IgD-negative memory B cell (primary cell): ENCODE data around the gene ARNT2. TPM values are rescaled to one million over a fixed set of nuclear protein-coding genes. Genes with fewer than 3 reads are reported as not detected.

Experiments used
- H3K27ac Mint-ChIP-seq, 3 donors: one replicate each; pipeline ENCODE4 v1.8.0; 2020 to 2022; ENCODE audit warnings: mild to moderate bottlenecking in 3 of 3, mixed read lengths in 3 of 3, moderate library complexity in 1 of 3
- H3K27me3 Mint-ChIP-seq: one replicate; pipeline ENCODE4 v1.8.0; 2021; ENCODE audit warnings: mixed read lengths
- H3K36me3 Mint-ChIP-seq: one replicate; pipeline ENCODE4 v1.8.0; 2020; ENCODE audit warnings: mild to moderate bottlenecking, mixed read lengths
- H3K4me1 Mint-ChIP-seq, 3 donors: one replicate each; pipeline ENCODE4 v1.8.0; 2020 to 2022; ENCODE audit warnings: mixed read lengths in 3 of 3, mild to moderate bottlenecking in 1 of 3
- H3K4me3 Mint-ChIP-seq, 4 donors: one replicate each; pipeline ENCODE4 v1.8.0; 2020 to 2022; ENCODE audit warnings: mild to moderate bottlenecking in 4 of 4, mixed read lengths in 4 of 4, moderate library complexity in 3 of 4
- H3K9me3 Mint-ChIP-seq, 3 donors: one replicate each; pipeline ENCODE4 v1.8.0; 2020 to 2021; ENCODE audit warnings: mixed read lengths in 3 of 3, mild to moderate bottlenecking in 1 of 3
- polyA plus RNA-seq: library from polyadenylated mRNA; unstranded; fragments of 300-500 nt; fragmentation: Illumina TruSeq; gene quantifications from one replicate; pipeline ENCODE4 v1.2.3, GENCODE V29; 2021

ARNT2 gene
- polyA plus RNA-seq, 1 donor from 2014 or later, result not detected

GRCh38 chr15:80533790-80534333, 129.7 kb downstream of the ARNT2 start:
- no peak overlapping the region for H3K4me3 Mint-ChIP-seq
- H3K36me3 Mint-ChIP-seq, result no peaks in the 10 kb centered on the region
- H3K27ac Mint-ChIP-seq, result no peak overlapping the region
- peaks cover 3% of the 10 kb centered on the region for H3K27me3 Mint-ChIP-seq
- peaks cover 5 to 9% (median 8%) of the 10 kb centered on the region in 3 donors for H3K9me3 Mint-ChIP-seq
- no peaks in the 10 kb centered on the region for H3K4me1 Mint-ChIP-seq

- Mint-ChIP-seq H3K36me3 (no peaks in the 10 kb centered on the region), H3K9me3 (peaks cover 5 to 9% (median 8%) of the 10 kb centered on the region in 3 donors), H3K4me1 (no peaks in the 10 kb centered on the region), H3K4me3 (no peak overlapping the region), H3K27ac (no peak overlapping the region), H3K27me3 (no peaks in the 10 kb centered on the region)
Observed at GRCh38 chr15:80536231-80536630, 132.0 kb downstream of the ARNT2 start.

GRCh38 chr15:80536716-80537115, 132.5 kb downstream of the ARNT2 start:
- Mint-ChIP-seq H3K27ac (no peak overlapping the region), H3K4me3 (no peak overlapping the region), H3K36me3 (no peaks in the 10 kb centered on the region), H3K27me3 (peaks cover 3% of the 10 kb centered on the region), H3K4me1 (no peaks in the 10 kb centered on the region), H3K9me3 (peaks cover 5 to 9% (median 8%) of the 10 kb centered on the region in 3 donors)

- H3K4me3 Mint-ChIP-seq, result no peak overlapping the region
- H3K27me3 Mint-ChIP-seq, result peaks cover 13% of the 10 kb centered on the region
- no peaks in the 10 kb centered on the region for H3K4me1 Mint-ChIP-seq
- H3K36me3 Mint-ChIP-seq, result no peaks in the 10 kb centered on the region
- no peak overlapping the region for H3K27ac Mint-ChIP-seq
- H3K9me3 Mint-ChIP-seq, result no peaks in the 10 kb centered on the region
Observed at GRCh38 chr15:80545078-80545477, 140.9 kb downstream of the ARNT2 start.

- H3K36me3 Mint-ChIP-seq, result no peaks in the 10 kb centered on the region
- H3K27me3 Mint-ChIP-seq, result peaks cover 10% of the 10 kb centered on the region
- H3K9me3 Mint-ChIP-seq, result no peaks in the 10 kb centered on the region
- peaks cover 0 to 2% (median 0%) of the 10 kb centered on the region in 3 donors for H3K4me1 Mint-ChIP-seq
- no peak overlapping the region for H3K4me3 Mint-ChIP-seq
- H3K27ac Mint-ChIP-seq, result no peak overlapping the region
Observed at GRCh38 chr15:80547264-80547663, 143.1 kb downstream of the ARNT2 start.

- Mint-ChIP-seq H3K36me3 (no peaks in the 10 kb centered on the region), H3K4me1 (peaks cover 0 to 2% (median 0%) of the 10 kb centered on the region in 3 donors), H3K9me3 (no peaks in the 10 kb centered on the region), H3K27ac (no peak overlapping the region), H3K4me3 (no peak overlapping the region), H3K27me3 (peaks cover 10% of the 10 kb centered on the region)
Observed at GRCh38 chr15:80549191-80549590, 145.0 kb downstream of the ARNT2 start.

GRCh38 chr15:80549654-80550053, 145.5 kb downstream of the ARNT2 start:
- no peaks in the 10 kb centered on the region for H3K9me3 Mint-ChIP-seq
- no peak overlapping the region for H3K27ac Mint-ChIP-seq
- no peaks in the 10 kb centered on the region for H3K36me3 Mint-ChIP-seq
- peaks cover 10% of the 10 kb centered on the region for H3K27me3 Mint-ChIP-seq
- H3K4me1 Mint-ChIP-seq, result peaks cover 0 to 2% (median 0%) of the 10 kb centered on the region in 3 donors
- H3K4me3 Mint-ChIP-seq, result no peak overlapping the region

- Mint-ChIP-seq H3K9me3 (no peaks in the 10 kb centered on the region), H3K4me1 (peaks cover 0 to 2% (median 0%) of the 10 kb centered on the region in 3 donors), H3K27me3 (peaks cover 8% of the 10 kb centered on the region), H3K27ac (no peak overlapping the region), H3K36me3 (no peaks in the 10 kb centered on the region), H3K4me3 (no peak overlapping the region)
Observed at GRCh38 chr15:80550219-80550907, 146.2 kb downstream of the ARNT2 start.

- H3K27ac Mint-ChIP-seq, result no peak overlapping the region
- peaks cover 0 to 2% (median 0%) of the 10 kb centered on the region in 3 donors for H3K4me1 Mint-ChIP-seq
- H3K4me3 Mint-ChIP-seq, result no peak overlapping the region
- H3K36me3 Mint-ChIP-seq, result no peaks in the 10 kb centered on the region
- H3K9me3 Mint-ChIP-seq, result no peaks in the 10 kb centered on the region
- H3K27me3 Mint-ChIP-seq, result peaks cover 6% of the 10 kb centered on the region
Observed at GRCh38 chr15:80550908-80551260, 146.7 kb downstream of the ARNT2 start.

- Mint-ChIP-seq H3K4me3 (no peak overlapping the region), H3K27me3 (peaks cover 2% of the 10 kb centered on the region), H3K9me3 (no peaks in the 10 kb centered on the region), H3K4me1 (peaks cover 0 to 2% (median 0%) of the 10 kb centered on the region in 3 donors), H3K27ac (no peak overlapping the region), H3K36me3 (peaks cover 1% of the 10 kb centered on the region)
Observed at GRCh38 chr15:80551348-80551747, 147.2 kb downstream of the ARNT2 start.

GRCh38 chr15:80554560-80554959, 150.4 kb downstream of the ARNT2 start:
- peaks cover 1% of the 10 kb centered on the region for H3K36me3 Mint-ChIP-seq
- H3K9me3 Mint-ChIP-seq, result no peaks in the 10 kb centered on the region
- H3K27ac Mint-ChIP-seq, result no peak overlapping the region
- peaks cover 0 to 2% (median 0%) of the 10 kb centered on the region in 3 donors for H3K4me1 Mint-ChIP-seq
- H3K27me3 Mint-ChIP-seq, result no peaks in the 10 kb centered on the region
- H3K4me3 Mint-ChIP-seq, result no peak overlapping the region

GRCh38 chr15:80556694-80557367, 152.6 kb downstream of the ARNT2 start:
- no peak overlapping the region for H3K27ac Mint-ChIP-seq
- no peaks in the 10 kb centered on the region for H3K4me1 Mint-ChIP-seq
- peaks cover 1% of the 10 kb centered on the region for H3K36me3 Mint-ChIP-seq
- no peak overlapping the region for H3K4me3 Mint-ChIP-seq
- no peaks in the 10 kb centered on the region for H3K27me3 Mint-ChIP-seq
- no peaks in the 10 kb centered on the region for H3K9me3 Mint-ChIP-seq

- Mint-ChIP-seq H3K27ac (no peak overlapping the region), H3K9me3 (no peaks in the 10 kb centered on the region), H3K36me3 (peaks cover 1% of the 10 kb centered on the region), H3K4me1 (no peaks in the 10 kb centered on the region), H3K27me3 (no peaks in the 10 kb centered on the region), H3K4me3 (no peak overlapping the region)
Observed at GRCh38 chr15:80557441-80558234, 153.5 kb downstream of the ARNT2 start.

GRCh38 chr15:80558631-80559319, 154.6 kb downstream of the ARNT2 start:
- peaks cover 1% of the 10 kb centered on the region for H3K36me3 Mint-ChIP-seq
- H3K27me3 Mint-ChIP-seq, result peaks cover under 1% of the 10 kb centered on the region
- H3K9me3 Mint-ChIP-seq, result no peaks in the 10 kb centered on the region
- H3K4me1 Mint-ChIP-seq, result no peaks in the 10 kb centered on the region
- H3K4me3 Mint-ChIP-seq, result no peak overlapping the region
- H3K27ac Mint-ChIP-seq, result no peak overlapping the region

GRCh38 chr15:80559320-80559693, 155.1 kb downstream of the ARNT2 start:
- peaks cover 3% of the 10 kb centered on the region for H3K27me3 Mint-ChIP-seq
- no peaks in the 10 kb centered on the region for H3K9me3 Mint-ChIP-seq
- no peak overlapping the region for H3K27ac Mint-ChIP-seq
- H3K4me1 Mint-ChIP-seq, result no peaks in the 10 kb centered on the region
- H3K4me3 Mint-ChIP-seq, result peak overlapping the region in 1 of 4 donors; percentile 1
- peaks cover 1% of the 10 kb centered on the region for H3K36me3 Mint-ChIP-seq
